ENCODE results near the gene EFS. TPM values are rescaled to one million over a fixed set of nuclear protein-coding genes. Genes with fewer than 3 reads are reported as not detected.

EFS gene
- total RNA-seq, 1 experiment from 2014 or later = not detected

DNA sequence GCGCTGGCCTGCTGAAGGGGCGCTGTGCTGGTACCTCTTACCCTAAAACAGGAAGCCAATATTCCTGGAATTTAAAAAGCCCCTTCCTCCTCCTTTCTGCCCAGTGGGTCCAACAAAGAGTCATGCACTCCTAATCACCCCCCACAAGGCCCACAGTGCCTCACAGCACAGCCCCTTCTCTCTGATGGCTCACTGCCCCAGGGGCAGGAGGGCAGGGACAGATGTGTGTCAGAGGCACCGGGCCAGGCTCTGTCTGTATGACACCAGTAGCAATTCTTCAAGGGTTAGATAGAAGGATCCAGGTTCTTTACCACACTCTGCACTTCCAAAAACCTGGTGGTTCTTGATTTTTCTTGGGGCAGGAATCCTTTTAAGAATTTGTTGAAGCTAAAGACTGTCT lies 34.2 kb upstream of the EFS start:
- Mint-ChIP-seq H3K36me3 (ENCODE audit: insufficient read depth, unreplicated experiment) (peaks cover 6% of the 10 kb centered on the region), H3K27me3 (ENCODE audit: insufficient read depth, unreplicated experiment) (peaks cover 42% of the 10 kb centered on the region), H3K9me3 (ENCODE audit: unreplicated experiment) (no peaks in the 10 kb centered on the region), H3K27ac (ENCODE audit: low read depth, unreplicated experiment) (no peak overlapping the region), H3K4me3 (ENCODE audit: unreplicated experiment) (no peak overlapping the region), H3K4me1 (ENCODE audit: insufficient read depth, unreplicated experiment) (no peaks in the 10 kb centered on the region)
- CTCF ChIA-PET = no interaction called here
- POLR2A ChIA-PET = no interaction called here
- no peak for DNase-seq (ENCODE audit: unreplicated experiment)
- no TSS peak for BruUV-seq (replicated peaks)
- intact Hi-C loops (cut with micrococcal nuclease) = no loop called here
- TF ChIP-seq, protein P1, sequence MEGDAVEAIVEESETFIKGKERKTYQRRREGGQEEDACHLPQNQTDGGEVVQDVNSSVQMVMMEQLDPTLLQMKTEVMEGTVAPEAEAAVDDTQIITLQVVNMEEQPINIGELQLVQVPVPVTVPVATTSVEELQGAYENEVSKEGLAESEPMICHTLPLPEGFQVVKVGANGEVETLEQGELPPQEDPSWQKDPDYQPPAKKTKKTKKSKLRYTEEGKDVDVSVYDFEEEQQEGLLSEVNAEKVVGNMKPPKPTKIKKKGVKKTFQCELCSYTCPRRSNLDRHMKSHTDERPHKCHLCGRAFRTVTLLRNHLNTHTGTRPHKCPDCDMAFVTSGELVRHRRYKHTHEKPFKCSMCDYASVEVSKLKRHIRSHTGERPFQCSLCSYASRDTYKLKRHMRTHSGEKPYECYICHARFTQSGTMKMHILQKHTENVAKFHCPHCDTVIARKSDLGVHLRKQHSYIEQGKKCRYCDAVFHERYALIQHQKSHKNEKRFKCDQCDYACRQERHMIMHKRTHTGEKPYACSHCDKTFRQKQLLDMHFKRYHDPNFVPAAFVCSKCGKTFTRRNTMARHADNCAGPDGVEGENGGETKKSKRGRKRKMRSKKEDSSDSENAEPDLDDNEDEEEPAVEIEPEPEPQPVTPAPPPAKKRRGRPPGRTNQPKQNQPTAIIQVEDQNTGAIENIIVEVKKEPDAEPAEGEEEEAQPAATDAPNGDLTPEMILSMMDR (IDR thresholded peaks at IDR 0.05; ENCODE audit: unreplicated experiment) = no peak

DNA sequence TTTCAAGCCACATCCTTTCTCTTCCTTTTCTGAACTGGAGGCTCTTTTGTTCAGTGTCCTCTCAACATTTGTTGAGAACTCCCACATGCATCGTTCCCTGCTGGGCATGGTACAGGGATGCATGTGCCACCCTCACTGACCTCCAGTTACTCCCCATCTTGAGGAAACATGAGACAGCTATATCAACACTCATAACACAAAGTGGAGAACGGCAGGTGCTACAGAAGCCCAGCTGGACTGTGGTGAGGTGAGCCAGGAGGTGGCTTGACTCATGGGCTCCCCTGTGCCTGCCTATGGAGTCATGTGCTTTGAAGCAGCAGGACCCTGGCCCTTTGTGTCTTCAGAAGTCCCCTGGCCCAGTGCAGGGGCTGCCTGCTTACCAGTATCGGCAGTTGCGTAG lies 33.4 kb upstream of the EFS start:
- POLR2A ChIA-PET = no interaction called here
- Mint-ChIP-seq H3K36me3 (ENCODE audit: insufficient read depth, unreplicated experiment) (peaks cover 6% of the 10 kb centered on the region), H3K27me3 (ENCODE audit: insufficient read depth, unreplicated experiment) (peaks cover 44% of the 10 kb centered on the region), H3K27ac (ENCODE audit: low read depth, unreplicated experiment) (no peak overlapping the region), H3K9me3 (ENCODE audit: unreplicated experiment) (no peaks in the 10 kb centered on the region), H3K4me1 (ENCODE audit: insufficient read depth, unreplicated experiment) (no peaks in the 10 kb centered on the region), H3K4me3 (ENCODE audit: unreplicated experiment) (no peak overlapping the region)
- TF ChIP-seq, protein P1 (IDR thresholded peaks at IDR 0.05; ENCODE audit: unreplicated experiment) = no peak
- intact Hi-C loops (cut with micrococcal nuclease) = no loop called here
- CTCF ChIA-PET = no interaction called here
- no TSS peak for BruUV-seq (replicated peaks)
- DNase-seq (ENCODE audit: unreplicated experiment) = no peak

DNA sequence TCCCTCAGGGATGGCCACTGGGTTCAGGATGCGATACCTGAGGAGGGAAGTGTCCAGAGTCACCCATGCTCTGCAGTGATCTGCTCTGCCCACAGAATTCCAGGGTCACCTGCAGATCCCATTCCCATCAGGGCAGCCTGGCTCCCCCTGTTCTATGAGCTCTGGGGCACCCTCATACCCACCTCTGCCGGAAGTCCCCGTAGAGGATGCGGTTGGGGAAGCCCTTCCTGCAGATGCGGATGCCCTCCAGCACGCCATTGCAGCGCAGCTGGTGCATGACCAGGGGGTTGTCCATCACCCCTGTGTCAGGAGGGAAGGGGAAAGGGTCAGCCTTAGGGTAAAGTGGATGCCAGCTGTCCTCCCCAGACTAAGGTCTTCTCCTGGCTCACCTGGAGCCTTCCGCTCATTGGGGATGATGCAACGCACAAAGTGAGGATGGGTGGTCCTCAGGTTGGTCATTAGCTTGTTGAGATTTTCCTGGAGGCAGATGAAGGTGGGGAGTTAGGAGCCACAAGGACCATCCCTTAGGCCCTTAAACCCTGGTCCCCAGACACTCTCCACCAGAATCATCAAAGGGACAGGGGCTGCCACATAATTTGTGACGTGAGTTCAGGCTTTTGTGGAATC lies 31.9 kb upstream of the EFS start:
- POLR2A ChIA-PET = no interaction called here

DNA sequence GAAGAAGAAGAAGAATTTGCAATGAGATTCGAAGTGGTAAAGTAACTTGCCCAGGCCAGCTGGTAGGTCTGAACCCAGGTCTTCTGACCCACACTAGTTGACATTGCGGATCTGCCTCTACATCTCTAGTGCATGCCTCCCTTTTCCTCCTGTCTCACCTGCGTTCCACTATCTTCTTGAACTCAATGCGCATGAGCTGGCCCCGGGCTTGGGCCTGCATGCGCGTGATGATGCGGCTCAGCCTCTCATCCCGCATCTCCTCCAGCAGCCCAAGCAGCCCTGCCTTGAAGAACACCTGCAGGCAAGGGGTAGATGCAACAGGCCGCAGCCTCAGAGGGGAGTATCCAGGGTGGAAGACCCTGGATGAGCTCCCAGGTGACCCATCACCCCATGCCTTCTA lies 31.2 kb upstream of the EFS start:
- Mint-ChIP-seq H3K27me3 (ENCODE audit: insufficient read depth, unreplicated experiment) (peaks cover 44% of the 10 kb centered on the region), H3K4me3 (ENCODE audit: unreplicated experiment) (no peak overlapping the region), H3K9me3 (ENCODE audit: unreplicated experiment) (no peaks in the 10 kb centered on the region), H3K27ac (ENCODE audit: low read depth, unreplicated experiment) (no peak overlapping the region), H3K4me1 (ENCODE audit: insufficient read depth, unreplicated experiment) (no peaks in the 10 kb centered on the region), H3K36me3 (ENCODE audit: insufficient read depth, unreplicated experiment) (peaks cover 6% of the 10 kb centered on the region)
- no peak for DNase-seq (ENCODE audit: unreplicated experiment)
- TF ChIP-seq, protein P1 (IDR thresholded peaks at IDR 0.05; ENCODE audit: unreplicated experiment) = no peak
- intact Hi-C loops (cut with micrococcal nuclease) = no loop called here
- POLR2A ChIA-PET = no interaction called here
- no TSS peak for BruUV-seq (replicated peaks)
- CTCF ChIA-PET = interaction anchor here (0.5 to 2.3 kb wide), 2 partner anchors 16 to 1174 kb away, joined by 7 to 14 read pairs; no protein-coding TSS in a partner anchor

More for the DNA sequence above, 31.9 kb upstream of the EFS start:
- DNase-seq (ENCODE audit: unreplicated experiment) = no peak
- no peaks in the 10 kb centered on the region for H3K4me1 Mint-ChIP-seq (ENCODE audit: insufficient read depth, unreplicated experiment)
- intact Hi-C loops (cut with micrococcal nuclease) = no loop called here
- TF ChIP-seq, protein P1 (IDR thresholded peaks at IDR 0.05; ENCODE audit: unreplicated experiment) = no peak
- CTCF ChIA-PET = interaction anchor here (2.3 kb wide), 1 partner anchor 17 kb away, joined by 14 read pairs; no protein-coding TSS in a partner anchor
- H3K9me3 Mint-ChIP-seq (ENCODE audit: unreplicated experiment) = no peaks in the 10 kb centered on the region
- H3K27me3 Mint-ChIP-seq (ENCODE audit: insufficient read depth, unreplicated experiment) = peaks cover 44% of the 10 kb centered on the region
- H3K4me3 Mint-ChIP-seq (ENCODE audit: unreplicated experiment) = no peak overlapping the region
- no TSS peak for BruUV-seq (replicated peaks)
- H3K36me3 Mint-ChIP-seq (ENCODE audit: insufficient read depth, unreplicated experiment) = peaks cover 6% of the 10 kb centered on the region
- no peak overlapping the region for H3K27ac Mint-ChIP-seq (ENCODE audit: low read depth, unreplicated experiment)
